Kasumi-1 (cell line): ENCODE measurements around the gene ZNF710.
"Not testable (repeated sequence)": the region's sequence is repeated elsewhere in the genome, so short reads cannot be mapped to it uniquely, and the experiment has no call there.

Source experiments
- DNase-seq, 2 experiments: peaks; one replicate each; lab custom pipeline; 2025; lab: John Stamatoyannopoulos, UW

The ZNF710 gene

GRCh38 chr15:90104551-90104950 is 103.4 kb downstream of the ZNF710 start:
- DNase-seq: no peak

- no peak for DNase-seq
These were observed 104.4 kb downstream of the ZNF710 start for GRCh38 chr15:90105521-90105920.

- DNase-seq: no peak
These were observed 105.5 kb downstream of the ZNF710 start for GRCh38 chr15:90106522-90107117.

- not testable (repeated sequence) for DNase-seq
These were observed 106.9 kb downstream of the ZNF710 start for GRCh38 chr15:90108038-90108437.

GRCh38 chr15:90109163-90109751 is 108.1 kb downstream of the ZNF710 start:
- not testable (repeated sequence) for DNase-seq

GRCh38 chr15:90113166-90113565 is 112.0 kb downstream of the ZNF710 start:
- DNase-seq: no peak

GRCh38 chr15:90114451-90114901 is 113.4 kb downstream of the ZNF710 start:
- no peak for DNase-seq

- DNase-seq: no peak
These were observed 114.7 kb downstream of the ZNF710 start for GRCh38 chr15:90115783-90116182.

- no peak for DNase-seq
These were observed 118.2 kb downstream of the ZNF710 start for GRCh38 chr15:90119367-90119766.

- DNase-seq: no peak
These were observed 120.0 kb downstream of the ZNF710 start for GRCh38 chr15:90121086-90121485.

- no peak for DNase-seq
These were observed 123.4 kb downstream of the ZNF710 start for GRCh38 chr15:90124507-90124906.

GRCh38 chr15:90126022-90126421 is 124.9 kb downstream of the ZNF710 start:
- DNase-seq: no peak

GRCh38 chr15:90126596-90127435 is 125.7 kb downstream of the ZNF710 start:
- DNase-seq: no peak

- DNase-seq: no peak
These were observed 129.2 kb downstream of the ZNF710 start for GRCh38 chr15:90130291-90130690.
